NB4 (cell line): ENCODE measurements around the gene ZNF296.
A peak's percentile ranks its signal among the peaks of the same experiment; 100 is the strongest.

Experiments used
- DNase-seq: peaks from one replicate; pipeline ENCODE4 v3.0.0; 2010; ENCODE audit warnings: low read depth
- H3K4me3 ChIP-seq: one replicate; pipeline ENCODE4 v1.5.1; 2011; ENCODE audit warnings: mild to moderate bottlenecking, low read depth, low read length, moderate library complexity
- CTCF ChIP-seq: IDR thresholded peaks from one replicate; pipeline ENCODE4 v1.5.1; 2012; ENCODE audit warnings: low read depth, low read length
- MAX ChIP-seq: IDR thresholded peaks from 2 replicates; pipeline ENCODE4 v1.6.1; 2011; ENCODE audit warnings: low read depth, low read length
- MYC ChIP-seq: IDR thresholded peaks from 2 replicates; pipeline ENCODE4 v1.6.1; 2011; ENCODE audit warnings: low read depth, low read length
- POLR2A ChIP-seq: IDR thresholded peaks from 2 replicates; pipeline ENCODE4 v1.6.1; 2011; ENCODE audit warnings: mild to moderate bottlenecking; ENCODE audit not compliant: insufficient read length; ENCODE audit errors: extremely low read depth

ZNF296 gene

GRCh38 chr19:45046355-45046754 is 29.9 kb downstream of the ZNF296 start:
- H3K4me3 ChIP-seq: no peak overlapping the region
- TF ChIP-seq CTCF (no peak), MAX (no peak), POLR2A (no peak), MYC (no peak)
- DNase-seq: no peak

- no peak for DNase-seq
- no peak for TF ChIP-seq POLR2A
- TF ChIP-seq MAX: no peak
- no peak for TF ChIP-seq MYC
- TF ChIP-seq CTCF: no peak
- H3K4me3 ChIP-seq: no peak overlapping the region
Measured at GRCh38 chr19:45045671-45046353, 30.5 kb downstream of the ZNF296 start.

- DNase-seq: no peak
- H3K4me3 ChIP-seq: no peak overlapping the region
Measured at GRCh38 chr19:45041125-45041524, 35.2 kb downstream of the ZNF296 start.

GRCh38 chr19:45040059-45040771 is 36.1 kb downstream of the ZNF296 start:
- TF ChIP-seq MYC: no peak
- peak overlapping the region; percentile 75 for H3K4me3 ChIP-seq
- DNase-seq: peak; percentile 28

More at GRCh38 chr19:45041125-45041524, 35.2 kb downstream of the ZNF296 start:
- TF ChIP-seq MAX (no peak), MYC (no peak), CTCF (no peak), POLR2A (no peak)

- TF ChIP-seq MAX (peak; percentile 42), POLR2A (peak; percentile 80), CTCF (no peak), MYC (peak; percentile 61)
- peak; percentile 83 for DNase-seq
- H3K4me3 ChIP-seq: peak within 1 kb of the TSS; percentile 75
Measured at GRCh38 chr19:45038931-45039893, 37.1 kb downstream of the ZNF296 start, which contains the start of gene CLASRP. Gene CLASRP (plus strand): TSS chr19:45039045. CDS start chr19:45040213, 1,168 bp downstream.
